BLaER1 treated with 17β-estradiol and CSF1 and Interleukin-3, amounts not matched to agents 10 nM and 100 nM (cell line): ENCODE data around the gene SSR3.
"Not testable (repeated sequence)": the region's sequence is repeated elsewhere in the genome, so short reads cannot be mapped to it uniquely, and the experiment has no call there.

Source experiments
- H3K27ac ChIP-seq, 11 experiments: shearing (Covaris generic); formaldehyde crosslinking; 2 replicates each; pipeline ENCODE4 v1.8.1; 2022
- H3K27me3 ChIP-seq, 11 experiments: shearing (Covaris generic); formaldehyde crosslinking; 2 replicates each; pipeline ENCODE4 v1.8.1; 2022
- H3K36me3 ChIP-seq, 11 experiments: shearing (Covaris generic); formaldehyde crosslinking; 2 replicates each; pipeline ENCODE4 v1.8.1; 2022
- H3K4me1 ChIP-seq, 10 experiments: shearing (Covaris generic); formaldehyde crosslinking; 2 replicates each; pipeline ENCODE4 v1.8.1; 2022
- H3K4me2 ChIP-seq, 11 experiments: shearing (Covaris generic); formaldehyde crosslinking; 2 replicates each; pipeline ENCODE4 v1.8.1; 2022
- H3K4me3 ChIP-seq, 10 experiments: shearing (Covaris generic); formaldehyde crosslinking; 2 replicates each; pipeline ENCODE4 v1.8.1; 2022
- H3K9ac ChIP-seq, 11 experiments: shearing (Covaris generic); formaldehyde crosslinking; 2 replicates each; pipeline ENCODE4 v1.8.1; 2022
- H3K9me3 ChIP-seq, 11 experiments: shearing (Covaris generic); formaldehyde crosslinking; replicated peaks in 1 of 11; 2 replicates each; pipeline ENCODE4 v1.8.1; 2022
- H4K20me1 ChIP-seq, 11 experiments: shearing (Covaris generic); formaldehyde crosslinking; 2 replicates each; pipeline ENCODE4 v1.8.1; 2022
- Cebpa-rat ChIP-seq, 11 experiments: shearing (Covaris generic); IDR thresholded peaks; 2 replicates each; pipeline ENCODE4 v1.8.1; 2022

SSR3 gene

DNA sequence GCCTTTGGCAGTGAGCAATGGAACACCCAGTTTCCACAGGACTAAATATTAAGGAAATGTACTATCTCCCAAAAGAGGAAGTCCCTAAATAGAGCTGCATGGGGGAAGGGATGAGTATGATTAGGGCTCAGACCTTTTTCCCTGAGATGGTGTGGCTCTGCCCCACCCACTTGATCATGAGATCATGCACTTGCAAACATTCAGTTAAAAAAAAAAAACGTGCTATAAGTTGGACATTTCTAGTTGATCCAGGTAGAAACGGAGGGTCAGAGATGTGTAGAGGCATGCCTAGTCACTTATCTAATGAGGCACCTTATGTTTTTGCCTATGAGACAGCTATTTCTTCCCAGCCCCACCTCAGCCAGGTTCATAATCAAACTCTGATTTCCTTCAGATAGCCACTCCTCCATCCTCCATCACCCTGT, 24.5 kb upstream of the SSR3 start:
- H3K4me1 ChIP-seq: peaks cover 35 to 81% (median 46%) of the 10 kb centered on the region in 10 experiments
- no peaks in the 10 kb centered on the region for H3K36me3 ChIP-seq
- H3K27me3 ChIP-seq: no peaks in the 10 kb centered on the region
- no peak for TF ChIP-seq Cebpa-rat (IDR thresholded peaks at IDR 0.05)
- peak overlapping the region; percentile 43 to 81 (median 59) for H3K4me2 ChIP-seq
- H3K9me3 ChIP-seq: peaks cover 0 to 9% (median 0%) of the 10 kb centered on the region in 11 experiments; a peak in 1 of 22 replicates
- no peak overlapping the region for H3K9ac ChIP-seq
- H3K4me3 ChIP-seq: no peak overlapping the region
- no peaks in the 10 kb centered on the region for H4K20me1 ChIP-seq
- peak overlapping the region in 6 of 11 experiments; percentile 8 to 68 (median 28); a peak in 9 of 22 replicates for H3K27ac ChIP-seq

DNA sequence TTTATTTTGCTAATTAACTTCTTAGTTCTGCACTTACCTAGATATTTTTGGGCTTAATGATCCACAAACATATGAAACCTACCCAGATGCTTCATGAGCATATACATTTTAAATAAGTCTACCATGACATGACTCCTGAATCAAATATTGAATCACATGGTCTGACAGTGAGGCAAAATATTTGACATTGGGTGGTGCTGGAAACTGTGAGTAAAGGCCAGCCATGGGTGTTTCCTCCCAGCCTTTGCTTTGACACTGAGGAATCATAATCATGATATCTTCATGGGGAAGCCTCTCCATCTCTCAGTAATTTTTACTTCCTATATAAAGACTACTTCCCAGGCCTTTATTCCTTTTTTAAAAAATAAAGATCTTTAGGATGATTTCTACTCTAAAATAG, 22.8 kb upstream of the SSR3 start:
- no peaks in the 10 kb centered on the region for H3K27me3 ChIP-seq
- peaks cover 28 to 67% (median 39%) of the 10 kb centered on the region in 10 experiments for H3K4me1 ChIP-seq
- H3K9ac ChIP-seq: no peak overlapping the region
- no peak overlapping the region for H3K4me3 ChIP-seq
- no peak for TF ChIP-seq Cebpa-rat (IDR thresholded peaks at IDR 0.05)
- peak overlapping the region in 3 of 11 experiments; percentile 57 to 63 (median 60); a peak in 6 of 22 replicates for H3K4me2 ChIP-seq
- peaks cover 0 to 9% (median 0%) of the 10 kb centered on the region in 11 experiments; a peak in 1 of 22 replicates for H3K9me3 ChIP-seq
- no peaks in the 10 kb centered on the region for H3K36me3 ChIP-seq
- H4K20me1 ChIP-seq: no peaks in the 10 kb centered on the region
- H3K27ac ChIP-seq: no peak overlapping the region

DNA sequence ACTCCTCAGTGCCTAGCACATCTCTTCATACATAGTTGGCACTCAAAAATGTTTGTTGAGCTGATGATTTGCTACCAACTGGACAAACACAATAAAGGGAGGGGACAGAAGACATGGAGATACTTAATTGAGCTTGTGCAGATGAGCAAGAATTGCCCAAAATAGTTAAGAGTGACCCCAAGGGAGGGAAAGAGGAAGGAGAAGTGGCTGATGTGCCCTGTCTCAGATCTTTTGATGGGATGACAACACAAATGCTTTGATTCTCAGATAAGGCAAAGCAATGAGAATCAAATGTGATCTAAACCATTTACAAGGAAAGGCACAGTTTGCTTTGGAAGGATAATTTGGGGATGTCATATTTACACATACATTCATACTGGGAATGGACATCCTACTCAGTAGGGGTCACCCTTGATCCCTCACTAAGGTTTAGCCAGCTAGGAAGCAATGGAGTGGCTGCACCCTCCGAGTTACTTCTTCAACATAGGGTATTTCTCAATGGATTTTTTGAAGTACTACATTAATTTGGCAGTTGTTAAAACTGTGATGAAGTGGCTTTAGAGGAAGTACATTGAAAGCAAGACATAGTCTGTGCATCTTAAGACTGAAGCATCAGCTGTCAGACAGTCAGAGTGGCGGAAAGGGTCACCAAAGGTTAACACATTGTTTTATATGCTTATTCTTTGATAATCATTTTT, 21.9 kb upstream of the SSR3 start:
- Histone ChIP-seq H3K36me3 (no peaks in the 10 kb centered on the region), H3K27ac (peak overlapping the region in 1 of 11 experiments; percentile 23; a peak in 1 of 22 replicates), H3K9me3 (peaks cover 0 to 2% (median 0%) of the 10 kb centered on the region in 11 experiments; a peak in 1 of 22 replicates), H4K20me1 (no peaks in the 10 kb centered on the region), H3K4me1 (peaks cover 27 to 62% (median 36%) of the 10 kb centered on the region in 10 experiments), H3K9ac (no peak overlapping the region), H3K4me2 (peak overlapping the region; percentile 13 to 66 (median 57)), H3K27me3 (no peaks in the 10 kb centered on the region), H3K4me3 (no peak overlapping the region)
- TF ChIP-seq Cebpa-rat (IDR thresholded peaks at IDR 0.05): no peak

DNA sequence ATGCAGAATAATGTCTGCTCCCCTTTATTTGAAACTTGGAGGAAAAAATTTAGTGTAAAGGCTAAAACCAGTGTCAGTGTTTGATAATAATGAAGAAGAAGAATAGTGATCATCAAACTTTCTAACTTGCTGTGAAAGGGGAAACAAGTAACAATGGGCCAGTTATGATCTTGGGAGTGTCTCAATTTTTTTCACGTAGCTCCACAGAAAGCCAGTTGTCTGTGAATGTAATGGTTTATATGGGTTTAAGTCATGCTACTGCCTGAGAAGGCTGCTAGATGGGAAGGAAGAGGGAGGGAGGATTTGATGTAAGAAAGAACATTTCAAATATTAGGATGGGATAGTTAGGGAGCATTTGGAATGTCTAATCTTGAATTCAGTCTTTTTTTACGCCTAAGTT, 21.1 kb upstream of the SSR3 start:
- Histone ChIP-seq H3K27me3 (no peaks in the 10 kb centered on the region), H3K36me3 (no peaks in the 10 kb centered on the region)

DNA sequence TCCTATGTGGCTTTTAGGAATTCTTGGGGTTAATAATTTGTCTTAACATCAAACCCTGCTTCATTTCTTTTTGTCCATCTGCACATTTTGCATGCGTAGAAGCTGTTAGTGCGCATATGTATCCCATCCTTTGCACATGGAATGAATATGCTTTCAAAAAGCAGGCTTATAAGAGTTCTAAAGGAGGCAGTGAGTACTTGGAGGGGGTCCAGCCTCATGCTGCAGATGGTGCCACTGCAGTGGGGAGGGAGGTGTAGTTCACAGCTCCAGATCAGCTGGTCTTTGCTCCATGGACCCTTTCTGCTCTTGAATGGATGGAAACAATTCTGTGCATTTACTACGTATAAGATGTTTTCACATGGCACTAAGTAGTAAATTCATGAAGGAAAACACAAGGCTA, 20.7 kb upstream of the SSR3 start:
- Histone ChIP-seq H3K4me3 (no peak overlapping the region), H3K27me3 (no peaks in the 10 kb centered on the region), H3K9ac (no peak overlapping the region), H3K4me2 (no peak overlapping the region; a peak in 1 of 22 replicates), H3K36me3 (no peaks in the 10 kb centered on the region), H3K4me1 (peaks cover 27 to 61% (median 35%) of the 10 kb centered on the region in 10 experiments), H4K20me1 (no peaks in the 10 kb centered on the region), H3K9me3 (no peaks in the 10 kb centered on the region), H3K27ac (no peak overlapping the region)
- no peak for TF ChIP-seq Cebpa-rat (IDR thresholded peaks at IDR 0.05)

More for the DNA sequence above, 21.1 kb upstream of the SSR3 start:
- Histone ChIP-seq H3K4me3 (no peak overlapping the region), H3K27ac (no peak overlapping the region), H3K9me3 (no peaks in the 10 kb centered on the region), H3K4me1 (peaks cover 27 to 64% (median 36%) of the 10 kb centered on the region in 10 experiments), H4K20me1 (no peaks in the 10 kb centered on the region), H3K4me2 (peak overlapping the region in 10 of 11 experiments; percentile 13 to 66 (median 57); a peak in 18 of 22 replicates), H3K9ac (no peak overlapping the region)
- no peak for TF ChIP-seq Cebpa-rat (IDR thresholded peaks at IDR 0.05)

DNA sequence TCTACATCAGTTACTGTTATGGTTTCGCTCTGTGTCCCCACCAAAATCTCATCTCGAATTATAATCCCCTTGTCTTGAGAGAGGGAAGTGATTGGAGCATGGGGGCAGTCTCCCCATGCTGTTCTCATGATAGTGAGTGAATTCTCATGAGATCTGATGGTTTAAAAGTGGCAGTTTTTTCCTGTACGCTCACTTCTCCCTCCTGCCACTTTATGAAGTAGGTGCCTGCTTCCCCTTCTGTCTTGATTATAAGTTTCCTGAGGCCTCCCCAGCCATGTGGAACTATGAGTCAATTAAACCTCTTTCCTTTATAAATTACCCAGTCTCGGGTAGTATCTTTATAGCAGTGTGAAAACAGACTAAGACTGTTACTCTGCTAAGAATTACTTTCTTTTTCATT, 15.0 kb upstream of the SSR3 start:
- Histone ChIP-seq H3K4me2 (peak overlapping the region; percentile 1 to 44 (median 29); a peak in 17 of 22 replicates), H3K27ac (0 out of 22 replicates have a peak overlapping the region, but pooled peaks of 1 of the 11 experiments have one; percentile 11), H3K9me3 (peaks cover 17 to 26% (median 21%) of the 10 kb centered on the region in 11 experiments), H3K4me1 (peaks cover 7 to 28% (median 11%) of the 10 kb centered on the region in 10 experiments; a peak in 19 of 20 replicates)
- not testable (repeated sequence) for H3K36me3 ChIP-seq, H3K27me3 ChIP-seq, H4K20me1 ChIP-seq, H3K4me3 ChIP-seq, H3K9ac ChIP-seq

DNA sequence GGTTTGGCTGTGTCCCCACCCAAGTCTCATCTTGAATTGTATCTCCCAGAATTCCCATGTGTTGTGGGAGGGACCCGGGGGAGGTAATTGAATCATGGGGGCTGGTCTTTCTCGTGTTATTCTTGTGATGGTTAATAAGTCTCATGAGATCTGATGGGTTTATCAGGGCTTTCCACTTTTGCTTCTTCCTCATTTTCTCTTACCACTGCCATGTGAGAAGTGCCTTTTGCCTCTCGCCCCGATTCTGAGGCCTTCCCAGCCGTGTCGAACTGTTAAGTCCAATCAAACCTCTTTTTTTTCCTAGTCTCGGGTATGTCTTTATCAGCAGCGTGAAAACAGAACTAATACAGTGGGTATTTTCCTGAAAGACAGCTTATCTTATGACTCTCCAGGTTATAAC, 14.1 kb upstream of the SSR3 start:
- Histone ChIP-seq H3K9me3 (peaks cover 17 to 26% (median 21%) of the 10 kb centered on the region in 11 experiments), H3K4me2 (peak overlapping the region in 5 of 11 experiments; percentile 1 to 33 (median 17); a peak in 5 of 22 replicates), H3K4me1 (peaks cover 7 to 28% (median 11%) of the 10 kb centered on the region in 10 experiments; a peak in 19 of 20 replicates)
- H3K27ac ChIP-seq, H3K27me3 ChIP-seq, H4K20me1 ChIP-seq, H3K9ac ChIP-seq, H3K4me3 ChIP-seq, H3K36me3 ChIP-seq: not testable (repeated sequence)

DNA sequence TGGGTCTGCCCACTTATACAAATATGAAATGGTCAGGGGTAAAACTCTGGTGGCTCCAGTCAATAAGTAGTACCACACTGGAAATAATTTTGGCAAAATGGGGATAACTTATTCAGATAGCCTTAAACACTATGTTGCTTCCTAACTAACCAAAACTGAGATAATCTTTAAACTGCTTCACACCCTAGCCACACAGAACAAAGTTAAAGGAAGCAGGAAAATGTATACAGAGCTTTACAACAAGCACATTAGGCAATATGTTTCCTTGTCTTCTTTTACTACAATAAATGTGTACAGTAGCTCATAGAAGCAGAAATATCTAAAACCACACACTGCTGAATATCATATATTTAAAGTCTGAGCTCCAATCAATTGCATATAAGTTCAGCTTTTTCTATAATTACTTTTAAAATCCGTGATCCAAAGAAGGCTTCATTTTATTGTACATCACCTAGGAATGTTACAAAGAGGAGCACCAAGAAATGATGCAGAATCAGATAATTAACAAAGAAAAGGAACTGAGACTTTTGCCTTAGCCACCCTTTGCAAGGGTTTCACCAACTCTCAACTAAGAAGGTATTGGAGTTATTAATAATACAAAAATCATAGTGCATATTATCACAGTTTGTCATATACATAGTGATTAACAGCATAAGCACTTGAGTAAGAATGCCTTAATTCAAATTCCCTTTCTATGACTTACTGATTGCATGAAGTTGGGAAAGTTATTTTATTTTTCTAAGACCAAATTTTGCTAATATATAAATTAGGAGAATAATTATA, 9.2 kb upstream of the SSR3 start:
- Histone ChIP-seq H3K9me3 (peaks cover 17 to 26% (median 20%) of the 10 kb centered on the region in 11 experiments), H3K36me3 (no peaks in the 10 kb centered on the region), H4K20me1 (no peaks in the 10 kb centered on the region), H3K27ac (no peak overlapping the region), H3K4me3 (no peak overlapping the region), H3K27me3 (no peaks in the 10 kb centered on the region), H3K4me1 (peaks cover 0 to 11% (median 2%) of the 10 kb centered on the region in 10 experiments; a peak in 12 of 20 replicates), H3K9ac (no peak overlapping the region), H3K4me2 (no peak overlapping the region)
- TF ChIP-seq Cebpa-rat (IDR thresholded peaks at IDR 0.05): no peak

DNA sequence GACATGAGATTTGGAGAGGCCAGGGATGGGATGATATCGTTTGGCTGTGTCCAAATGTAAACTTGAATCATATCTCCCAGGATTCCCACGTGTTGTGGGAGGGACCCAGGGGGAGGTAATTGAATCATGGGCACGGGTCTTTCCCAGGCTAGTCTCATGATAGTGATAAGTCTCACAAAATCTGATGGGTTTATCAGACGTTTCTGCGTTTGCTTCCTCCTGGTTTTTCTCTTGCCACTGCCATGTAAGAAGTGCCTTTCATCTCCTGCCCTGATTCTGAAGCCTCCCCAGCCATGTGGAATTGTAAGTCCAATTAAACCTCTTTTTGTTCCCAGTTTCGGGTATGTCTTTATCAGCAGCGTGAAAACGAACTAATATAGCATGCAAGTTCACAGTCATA, 7.6 kb upstream of the SSR3 start:
- not testable (repeated sequence) for H3K36me3 ChIP-seq, H3K4me1 ChIP-seq, H3K4me2 ChIP-seq, H3K9ac ChIP-seq, H3K27ac ChIP-seq, H3K27me3 ChIP-seq, H4K20me1 ChIP-seq, H3K4me3 ChIP-seq
- peaks cover 7 to 11% (median 9%) of the 10 kb centered on the region in 11 experiments for H3K9me3 ChIP-seq
